SH-SY5Y (cell line): ENCODE results near the gene ZMIZ1.

Experiments used
- GATA2 ChIP-seq: IDR thresholded peaks from 2 replicates; pipeline ENCODE4 v1.6.1; 2011; ENCODE audit warnings: mild to moderate bottlenecking, low read depth, low read length
- GATA3 ChIP-seq: IDR thresholded peaks from 2 replicates; pipeline ENCODE4 v1.6.1; 2011; ENCODE audit warnings: low read depth, mild to moderate bottlenecking, low read length, moderate library complexity

The ZMIZ1 gene

DNA sequence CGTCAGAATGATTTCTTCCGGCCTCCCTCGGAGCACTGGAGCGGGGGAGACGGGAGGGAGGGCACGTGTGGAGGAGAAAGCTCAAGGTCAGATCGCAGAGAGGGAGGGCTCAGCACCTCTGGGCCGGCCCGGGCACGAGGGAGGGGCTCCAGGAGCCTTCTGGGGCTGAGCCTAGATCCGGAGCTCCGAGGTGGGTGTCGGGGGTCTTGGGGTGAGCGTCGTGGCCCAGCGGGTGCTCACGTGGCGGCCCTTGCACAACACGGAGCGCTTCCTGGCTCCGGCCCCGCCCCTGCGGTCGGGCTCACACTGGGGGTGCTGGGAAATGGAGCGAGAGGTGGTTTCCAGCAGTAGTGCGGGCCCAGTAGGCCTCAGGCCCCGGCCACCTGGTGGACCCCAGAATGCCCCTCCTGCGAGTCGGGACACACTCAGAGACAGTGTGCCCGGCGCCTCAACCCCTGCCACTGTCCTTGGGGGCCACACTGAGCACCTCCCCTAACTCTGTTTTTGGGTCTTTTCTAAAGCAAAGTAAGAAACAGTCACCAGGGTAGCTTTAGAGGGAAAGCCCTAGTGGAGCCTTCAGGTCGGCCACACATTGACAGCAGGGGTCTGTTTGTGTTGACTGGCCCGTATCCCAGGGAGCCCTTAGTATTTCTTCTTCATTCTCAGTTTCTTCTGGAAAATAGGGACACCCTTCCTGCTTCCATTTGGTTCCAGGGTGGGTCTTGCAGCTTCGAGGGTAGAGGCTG lies 279.3 kb downstream of the ZMIZ1 start:
- no peak for TF ChIP-seq GATA2
- no peak for TF ChIP-seq GATA3

DNA sequence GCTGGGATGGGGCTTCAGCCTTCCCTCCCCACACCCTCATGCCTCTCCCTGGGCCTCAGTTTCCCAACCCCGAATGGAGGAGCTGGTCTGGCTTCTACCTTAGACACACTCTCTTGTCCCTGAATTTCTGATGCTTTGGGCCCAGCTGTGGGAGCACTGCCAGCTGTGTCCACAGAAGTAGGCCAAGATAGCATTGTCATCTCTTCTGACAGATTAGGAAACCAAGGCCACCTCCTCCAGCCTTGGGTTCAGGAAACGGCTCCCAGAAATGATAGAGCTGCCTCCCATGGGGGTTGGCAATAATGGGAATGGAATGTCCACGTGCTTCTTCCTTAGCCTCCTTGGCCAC lies 279.8 kb downstream of the ZMIZ1 start:
- no peak for TF ChIP-seq GATA3
- no peak for TF ChIP-seq GATA2

DNA sequence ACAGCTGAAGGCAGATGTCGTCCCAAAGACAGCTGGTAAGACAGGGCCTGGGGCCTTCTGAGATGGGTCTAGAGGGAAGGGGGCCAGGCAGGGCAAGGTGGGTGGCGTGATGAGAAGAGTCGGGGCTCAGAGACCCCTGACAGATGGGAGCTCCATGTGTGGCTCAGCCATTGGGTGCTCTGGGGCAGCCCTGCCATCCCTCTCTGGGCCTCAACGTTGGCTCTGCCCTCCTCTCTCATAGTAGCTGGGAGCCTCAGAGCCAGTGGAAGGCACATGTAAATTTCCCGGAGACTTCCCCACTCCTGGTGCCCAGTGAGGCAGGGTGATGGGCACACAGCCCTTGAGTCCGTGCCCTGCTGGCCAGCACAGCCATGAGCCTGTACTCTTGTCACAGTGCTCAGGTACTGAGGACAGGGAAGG lies 280.3 kb downstream of the ZMIZ1 start:
- TF ChIP-seq GATA2 (no peak), GATA3 (no peak)

DNA sequence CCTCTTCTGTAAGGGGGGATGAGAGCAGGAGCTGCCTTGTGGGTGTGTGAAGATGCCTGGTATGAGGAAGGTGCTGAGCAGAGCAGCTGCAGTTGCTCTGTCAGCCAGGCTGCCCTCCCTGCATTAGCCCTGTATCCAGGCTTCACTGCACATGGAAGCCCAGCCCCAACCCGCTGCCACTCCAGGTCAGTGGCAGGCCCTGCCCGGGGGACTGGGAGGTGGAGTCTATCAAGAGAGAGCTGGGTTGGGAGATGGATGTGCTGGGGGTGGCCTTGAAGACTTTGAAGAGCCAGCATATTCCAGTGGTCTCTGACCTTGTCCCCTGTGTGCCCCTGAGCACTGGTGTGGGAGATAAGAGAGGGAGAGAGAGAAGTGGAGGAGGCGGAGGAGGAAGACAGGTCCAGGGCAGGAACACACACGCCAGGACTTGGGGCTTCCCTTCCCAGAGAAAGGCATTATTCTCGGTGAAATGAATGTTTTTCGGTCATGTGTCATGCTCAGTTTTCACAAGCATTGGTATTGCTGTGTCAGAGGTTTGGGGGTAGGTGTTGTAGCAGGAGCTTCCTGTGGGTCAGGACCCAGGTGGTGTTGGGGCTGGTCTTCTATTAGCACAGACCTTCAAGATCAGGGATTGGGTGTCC lies 281.1 kb downstream of the ZMIZ1 start:
- TF ChIP-seq GATA3 = no peak
- TF ChIP-seq GATA2 = no peak

DNA sequence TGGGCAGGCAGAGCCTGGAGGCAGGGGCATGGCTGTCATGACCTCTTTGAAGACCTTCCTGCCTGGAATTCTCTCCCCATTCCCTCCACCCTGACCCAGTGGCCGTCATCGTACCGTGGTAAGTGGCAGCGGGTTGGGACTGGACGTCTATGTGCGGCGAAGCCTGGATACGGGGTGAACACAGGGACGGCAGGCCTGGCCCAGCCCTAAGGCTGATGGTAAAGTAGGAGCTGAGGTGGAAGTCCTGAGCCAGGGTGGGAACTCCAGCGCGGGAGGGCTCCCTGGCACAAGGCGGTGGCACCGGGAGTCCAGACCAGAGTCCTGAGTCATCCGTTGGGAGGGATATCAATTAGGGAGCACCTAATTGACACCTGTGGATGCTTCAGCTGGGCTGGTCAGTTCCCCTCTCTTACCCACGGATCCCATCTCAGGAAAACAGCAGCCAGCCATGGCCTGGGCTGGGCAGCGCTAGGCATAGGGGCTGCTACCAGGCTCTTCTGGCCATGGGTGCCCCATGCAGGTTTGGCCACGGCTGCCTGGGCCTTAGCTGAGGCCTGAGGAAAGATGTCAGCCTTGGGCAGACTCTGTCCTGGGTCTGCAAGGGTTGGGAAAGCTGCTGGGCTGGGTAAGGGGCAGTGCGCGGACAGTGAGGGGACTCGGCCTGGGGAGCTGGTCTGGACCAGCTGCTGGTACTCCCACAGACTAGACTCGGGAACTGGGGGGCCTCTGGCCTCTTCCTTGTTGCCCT lies 281.8 kb downstream of the ZMIZ1 start:
- TF ChIP-seq GATA2 = no peak
- TF ChIP-seq GATA3 = no peak

DNA sequence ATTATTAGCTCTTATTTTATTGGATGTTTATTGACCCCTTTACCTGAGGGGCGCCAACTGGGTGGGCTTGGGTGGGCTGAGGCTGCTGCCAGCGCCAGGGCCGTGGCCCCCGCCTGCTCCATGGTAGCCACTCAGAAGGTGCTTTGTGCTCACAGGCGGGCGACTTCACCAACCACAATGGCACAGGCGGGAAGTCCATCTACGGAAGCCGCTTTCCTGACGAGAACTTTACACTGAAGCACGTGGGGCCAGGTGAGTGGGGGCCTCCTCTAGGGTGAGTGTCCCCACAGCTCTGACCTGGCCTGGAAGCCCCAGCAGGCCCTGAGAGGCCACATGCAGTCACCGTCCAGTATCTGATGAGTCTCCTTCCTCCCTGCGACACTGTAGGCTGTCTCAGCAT lies 282.6 kb downstream of the ZMIZ1 start:
- TF ChIP-seq GATA2 (no peak), GATA3 (no peak)

DNA sequence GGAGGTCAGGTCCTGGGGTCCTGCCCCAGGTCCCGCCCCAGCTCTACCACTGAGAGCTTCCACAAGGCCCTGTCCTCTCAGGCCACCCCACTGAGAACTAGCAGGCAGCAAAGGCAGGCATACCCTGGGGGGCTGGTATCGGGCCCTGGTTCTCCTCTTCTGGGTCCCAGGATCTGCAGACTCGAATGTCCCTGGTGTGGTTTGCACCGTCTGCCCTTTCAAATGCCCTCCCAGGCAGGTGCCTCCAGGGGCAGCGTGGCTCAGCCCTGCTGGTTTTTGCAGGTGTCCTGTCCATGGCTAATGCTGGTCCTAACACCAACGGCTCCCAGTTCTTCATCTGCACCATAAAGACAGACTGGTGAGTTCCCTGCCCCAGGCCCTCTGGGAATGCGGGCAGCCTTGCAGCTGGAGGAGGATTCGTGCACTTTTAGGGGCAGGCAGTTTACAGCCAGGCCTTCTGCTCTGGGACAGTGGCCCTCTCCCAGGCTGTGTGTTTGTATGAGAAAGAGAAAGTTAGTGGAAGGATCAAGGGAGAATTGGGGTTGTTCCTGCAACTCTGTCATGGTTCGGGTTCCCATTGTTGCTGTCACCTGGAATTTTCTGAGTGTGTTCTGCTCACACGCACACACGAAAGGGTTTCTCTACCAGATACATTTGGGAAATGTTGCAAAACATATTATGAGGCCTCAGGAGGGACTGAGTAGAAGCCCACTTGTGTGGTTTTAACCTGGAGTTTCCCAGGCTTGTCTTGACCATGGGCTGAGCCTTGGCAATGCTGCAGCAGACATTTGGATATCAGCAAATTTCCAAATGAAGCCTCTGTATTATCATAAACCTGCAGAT lies 283.5 kb downstream of the ZMIZ1 start:
- TF ChIP-seq GATA2 = no peak
- no peak for TF ChIP-seq GATA3

DNA sequence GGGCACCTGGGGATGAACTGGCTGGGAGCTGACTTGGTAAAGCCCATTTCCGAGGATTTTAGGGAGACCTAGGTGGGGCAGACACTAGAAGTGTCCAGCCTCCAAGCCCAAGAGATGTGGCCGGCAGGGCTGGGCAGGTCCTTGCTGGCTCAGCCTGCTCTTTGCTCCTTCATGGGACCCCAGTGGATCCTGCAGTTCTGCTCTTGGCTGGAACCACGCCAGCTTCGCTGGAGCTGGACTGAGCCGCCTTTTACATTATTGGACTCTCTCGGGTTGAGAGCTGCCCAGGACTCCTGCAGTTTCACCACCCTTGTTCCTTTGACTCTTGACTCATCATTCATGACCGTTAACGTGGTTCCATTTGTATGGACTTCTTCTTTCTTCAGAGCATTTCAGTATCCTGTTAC lies 284.2 kb downstream of the ZMIZ1 start:
- no peak for TF ChIP-seq GATA3
- no peak for TF ChIP-seq GATA2

DNA sequence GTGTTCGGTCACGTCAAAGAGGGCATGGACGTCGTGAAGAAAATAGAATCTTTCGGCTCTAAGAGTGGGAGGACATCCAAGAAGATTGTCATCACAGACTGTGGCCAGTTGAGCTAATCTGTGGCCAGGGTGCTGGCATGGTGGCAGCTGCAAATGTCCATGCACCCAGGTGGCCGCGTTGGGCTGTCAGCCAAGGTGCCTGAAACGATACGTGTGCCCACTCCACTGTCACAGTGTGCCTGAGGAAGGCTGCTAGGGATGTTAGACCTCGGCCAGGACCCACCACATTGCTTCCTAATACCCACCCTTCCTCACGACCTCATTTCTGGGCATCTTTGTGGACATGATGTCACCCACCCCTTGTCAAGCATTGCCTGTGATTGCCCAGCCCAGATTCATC lies 285.0 kb downstream of the ZMIZ1 start:
- TF ChIP-seq GATA3 = no peak
- TF ChIP-seq GATA2 = no peak

DNA sequence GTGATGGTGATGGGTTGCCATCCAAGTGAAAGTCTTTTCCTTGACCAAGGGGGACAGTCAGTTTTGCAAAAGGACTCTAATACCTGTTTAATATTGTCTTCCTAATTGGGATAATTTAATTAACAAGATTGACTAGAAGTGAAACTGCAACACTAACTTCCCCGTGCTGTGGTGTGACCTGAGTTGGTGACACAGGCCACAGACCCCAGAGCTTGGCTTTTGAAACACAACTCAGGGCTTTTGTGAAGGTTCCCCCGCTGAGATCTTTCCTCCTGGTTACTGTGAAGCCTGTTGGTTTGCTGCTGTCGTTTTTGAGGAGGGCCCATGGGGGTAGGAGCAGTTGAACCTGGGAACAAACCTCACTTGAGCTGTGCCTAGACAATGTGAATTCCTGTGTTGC lies 285.4 kb downstream of the ZMIZ1 start:
- TF ChIP-seq GATA2 (no peak), GATA3 (no peak)

DNA sequence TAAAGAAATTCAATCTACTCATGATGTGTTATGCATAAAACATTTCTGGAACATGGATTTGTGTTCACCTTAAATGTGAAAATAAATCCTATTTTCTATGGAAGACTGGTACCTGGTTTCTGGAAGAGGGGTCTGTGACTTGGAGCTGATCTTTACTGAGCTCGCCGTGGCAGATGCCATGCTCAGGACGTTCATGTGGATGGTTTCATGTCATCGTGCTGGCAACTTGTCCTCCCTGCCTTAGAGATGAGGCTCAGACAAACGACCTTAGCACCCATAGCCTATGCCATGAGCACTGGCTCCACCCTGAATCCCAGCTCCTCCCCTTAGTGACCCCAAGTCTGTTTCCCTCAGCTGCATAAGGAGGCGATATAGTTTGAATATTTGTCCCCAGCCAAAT lies 285.8 kb downstream of the ZMIZ1 start:
- no peak for TF ChIP-seq GATA2

DNA sequence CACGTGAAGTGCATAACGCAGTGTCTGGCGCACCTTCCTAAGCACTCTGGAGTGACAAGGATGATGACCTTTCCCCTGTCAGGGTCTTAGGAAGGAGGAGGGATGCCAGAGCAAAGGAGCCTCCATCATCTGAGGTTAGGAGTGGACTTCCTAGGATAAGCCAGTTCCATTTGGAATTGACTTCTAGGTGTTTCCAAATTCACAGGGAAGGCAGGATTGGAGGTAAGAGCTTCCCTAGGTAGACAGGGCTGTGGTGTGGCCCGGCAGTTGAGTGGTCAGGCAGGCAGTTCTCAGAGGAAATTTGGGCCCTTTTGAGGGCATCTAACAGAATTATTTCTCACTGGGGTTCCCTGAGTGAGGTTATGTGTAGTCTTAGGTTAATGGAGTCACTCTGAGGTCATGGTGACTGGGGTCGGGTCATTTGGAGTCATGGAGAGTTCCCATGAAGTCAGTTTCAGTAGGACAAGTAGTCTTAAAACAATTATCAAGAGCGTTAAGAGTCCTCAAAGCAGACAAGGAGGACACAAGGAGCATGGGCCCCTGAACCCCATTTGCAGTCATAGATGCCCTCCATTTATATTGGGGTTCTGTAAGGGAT lies 286.8 kb downstream of the ZMIZ1 start:
- no peak for TF ChIP-seq GATA2
- no peak for TF ChIP-seq GATA3

DNA sequence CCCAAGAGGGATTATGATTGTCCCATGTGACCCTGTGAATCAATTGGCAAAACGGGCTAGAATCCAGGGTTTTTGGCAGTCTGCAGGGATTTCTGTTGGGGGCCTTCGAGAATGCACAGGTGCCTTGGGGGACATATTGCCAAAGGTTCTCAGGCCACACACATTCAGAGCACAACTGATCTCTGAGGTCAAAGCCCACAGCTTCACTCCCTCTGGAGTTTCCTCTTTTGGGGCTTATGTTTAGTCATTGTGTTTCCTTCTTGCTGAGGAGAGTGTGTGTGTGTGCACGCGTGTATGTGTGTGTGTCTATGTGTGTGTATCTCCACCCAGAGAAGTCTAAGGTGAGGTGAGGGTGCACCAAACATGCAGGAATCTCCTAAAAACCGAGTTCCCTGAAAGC lies 287.3 kb downstream of the ZMIZ1 start:
- no peak for TF ChIP-seq GATA2
- TF ChIP-seq GATA3 = no peak

DNA sequence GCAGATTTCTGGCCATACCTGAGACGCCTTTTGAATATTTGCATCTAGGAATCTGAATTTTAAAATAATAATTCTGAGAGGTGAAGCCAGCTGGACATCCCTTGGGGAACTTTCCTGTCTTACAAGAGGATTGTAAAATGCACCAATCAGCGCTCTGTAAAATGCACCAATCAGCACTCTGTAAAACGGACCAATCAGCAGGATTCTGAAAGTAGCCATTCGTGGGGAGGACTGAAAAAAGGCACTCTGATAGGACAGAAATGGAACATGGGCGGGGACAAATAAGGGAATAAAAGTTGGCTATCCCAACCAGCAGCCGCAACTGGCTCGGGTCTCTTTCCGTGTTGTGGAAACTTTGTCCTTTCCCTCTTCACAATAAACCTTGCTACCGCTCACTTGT lies 288.4 kb downstream of the ZMIZ1 start:
- TF ChIP-seq GATA3 (no peak), GATA2 (no peak)

DNA sequence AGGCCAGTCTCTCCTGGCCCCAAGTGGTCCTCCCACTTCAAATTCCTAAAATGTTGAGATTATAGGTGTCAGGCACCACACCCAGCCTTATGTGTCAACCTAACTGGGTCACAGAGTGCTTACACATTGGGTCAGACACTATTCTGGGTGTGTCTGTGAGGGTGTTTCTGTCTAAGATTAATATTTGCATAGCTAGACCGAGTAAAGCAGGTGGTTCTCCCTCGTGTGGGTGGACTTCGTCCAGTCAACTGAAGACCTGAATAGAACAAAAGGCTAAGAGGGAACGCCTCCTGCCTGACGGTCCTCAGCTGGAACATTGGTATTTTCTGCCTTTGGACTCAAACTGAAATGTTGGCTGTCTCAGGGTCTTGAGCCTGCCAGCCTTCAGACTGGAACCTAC lies 290.0 kb downstream of the ZMIZ1 start:
- TF ChIP-seq GATA3 (no peak), GATA2 (no peak)
